Activated naive CD4-positive, alpha-beta T cell treated with anti-CD3 and anti-CD28 coated beads, Interleukin-2, amount 10 ng/mL, durations not matched to agents 7 days and 5 days (primary cell): ENCODE measurements around the gene UBN1.

Source experiments
- CTCF ChIA-PET: fragments of 350-600 bp; sonication (Branson Sonifier 250); formaldehyde crosslinking; loops from one replicate; lab custom pipeline; 2021; ENCODE audit warnings: antibody characterized with exemption; lab: Charles Lee
- DNase-seq: peaks from one replicate; pipeline ENCODE4 v3.0.0-alpha.2; 2020
- H3K27ac Mint-ChIP-seq: one replicate; pipeline ENCODE4 v1.8.0; 2021; ENCODE audit warnings: mild to moderate bottlenecking, moderate library complexity, mixed read lengths
- H3K27me3 Mint-ChIP-seq: one replicate; pipeline ENCODE4 v1.8.0; 2021; ENCODE audit warnings: mild to moderate bottlenecking, mixed read lengths
- H3K36me3 Mint-ChIP-seq: one replicate; pipeline ENCODE4 v1.8.0; 2021; ENCODE audit warnings: mixed read lengths
- H3K4me1 Mint-ChIP-seq: one replicate; pipeline ENCODE4 v1.8.0; 2021; ENCODE audit warnings: mixed read lengths
- H3K4me3 Mint-ChIP-seq: one replicate; pipeline ENCODE4 v1.8.0; 2021; ENCODE audit warnings: mild to moderate bottlenecking, moderate library complexity, mixed read lengths
- H3K9me3 Mint-ChIP-seq: one replicate; pipeline ENCODE4 v1.8.0; 2021; ENCODE audit warnings: mixed read lengths

Gene UBN1

DNA sequence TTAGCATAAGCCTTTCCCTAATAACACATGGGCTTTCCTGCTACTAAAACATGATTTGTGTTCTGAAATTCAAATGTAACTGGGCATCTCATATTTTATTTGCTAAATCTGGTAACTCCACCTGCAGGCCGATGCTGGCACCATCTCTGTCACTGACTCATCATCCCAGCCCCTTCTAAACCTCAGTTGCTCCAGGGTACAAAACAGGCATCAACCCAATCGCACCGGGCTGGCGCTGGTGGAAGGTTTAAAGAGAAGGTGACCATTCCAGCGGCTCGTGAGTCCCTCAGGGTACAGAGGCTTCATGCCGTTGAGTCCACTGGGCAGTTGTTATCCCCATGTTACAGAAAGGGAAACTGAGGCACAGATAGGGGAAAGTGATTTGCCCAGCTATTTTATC, 62.5 kb downstream of the UBN1 start:
- no peaks in the 10 kb centered on the region for H3K4me1 Mint-ChIP-seq
- no peak for DNase-seq
- no peak overlapping the region for H3K4me3 Mint-ChIP-seq
- peaks cover 15% of the 10 kb centered on the region for H3K27me3 Mint-ChIP-seq
- CTCF ChIA-PET: no interaction called here
- no peaks in the 10 kb centered on the region for H3K9me3 Mint-ChIP-seq
- no peaks in the 10 kb centered on the region for H3K36me3 Mint-ChIP-seq
- no peak overlapping the region for H3K27ac Mint-ChIP-seq

- no peak for DNase-seq
Observed at GRCh38 chr16:4910828-4911227, 63.5 kb downstream of the UBN1 start.

DNA sequence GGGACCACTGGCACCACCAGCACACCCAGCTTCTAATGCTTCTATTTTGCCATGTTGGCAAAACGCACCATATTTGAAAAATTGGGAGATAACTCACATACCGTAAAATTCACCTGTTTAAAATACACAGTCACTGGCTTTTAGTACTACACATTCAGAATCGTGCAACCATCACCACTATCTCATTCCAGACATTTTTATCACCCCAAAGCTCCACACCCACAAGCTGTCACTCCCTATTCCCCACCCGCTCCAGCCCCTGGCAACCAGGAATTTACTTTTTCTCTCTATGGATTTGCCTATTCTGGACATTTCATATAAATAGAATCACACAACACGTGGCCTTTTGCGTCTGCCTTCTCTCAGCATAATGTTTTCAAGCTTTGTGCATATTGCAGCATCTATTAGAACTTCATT, 64.7 kb downstream of the UBN1 start:
- H3K36me3 Mint-ChIP-seq: no peaks in the 10 kb centered on the region
- CTCF ChIA-PET: interaction anchor here (1.5 kb wide), 1 partner anchor 195 kb away, joined by 3 read pairs; no protein-coding TSS in a partner anchor
- no peaks in the 10 kb centered on the region for H3K4me1 Mint-ChIP-seq
- H3K27ac Mint-ChIP-seq: no peak overlapping the region
- H3K27me3 Mint-ChIP-seq: peaks cover 4% of the 10 kb centered on the region
- no peaks in the 10 kb centered on the region for H3K9me3 Mint-ChIP-seq
- H3K4me3 Mint-ChIP-seq: no peak overlapping the region
- DNase-seq: no peak

More at GRCh38 chr16:4910828-4911227, 63.5 kb downstream of the UBN1 start:
- H3K9me3 Mint-ChIP-seq: no peaks in the 10 kb centered on the region
- no peaks in the 10 kb centered on the region for H3K4me1 Mint-ChIP-seq
- H3K4me3 Mint-ChIP-seq: no peak overlapping the region
- CTCF ChIA-PET: no interaction called here
- peaks cover 11% of the 10 kb centered on the region for H3K27me3 Mint-ChIP-seq
- H3K36me3 Mint-ChIP-seq: no peaks in the 10 kb centered on the region
- no peak overlapping the region for H3K27ac Mint-ChIP-seq

DNA sequence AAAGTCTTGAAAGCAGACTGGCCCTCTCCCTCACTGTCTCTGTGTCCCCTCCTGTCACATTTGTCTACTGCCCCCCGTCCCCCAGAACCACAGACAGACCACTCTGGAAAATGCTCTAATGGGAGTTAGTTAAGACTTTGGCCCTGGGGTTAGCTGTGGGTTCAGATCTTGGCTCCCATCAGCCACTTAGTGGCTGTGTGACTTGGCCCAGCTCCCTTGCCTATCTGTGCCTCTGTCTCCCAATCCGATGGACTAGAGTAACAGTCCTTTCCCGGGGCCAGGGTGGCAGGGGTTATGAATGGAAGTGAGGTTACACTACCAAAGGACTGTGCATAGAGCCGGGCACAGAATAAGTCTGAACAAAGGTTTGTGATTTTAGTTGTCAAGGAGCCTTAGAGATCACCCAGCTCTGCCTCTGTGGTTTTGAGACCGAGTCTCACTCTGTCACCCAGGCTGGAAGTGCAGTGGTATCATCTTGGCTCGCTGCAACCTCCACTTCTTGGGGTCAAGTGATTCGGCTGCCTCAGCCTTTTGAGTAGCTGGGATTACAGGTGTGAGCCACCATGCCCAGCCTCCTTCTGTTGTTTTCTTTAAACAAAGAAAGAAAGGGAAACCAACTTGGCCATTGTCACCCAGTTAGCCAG, 66.0 kb downstream of the UBN1 start:
- CTCF ChIA-PET: no interaction called here
- DNase-seq: no peak
- Mint-ChIP-seq H3K36me3 (no peaks in the 10 kb centered on the region), H3K27me3 (peaks cover 11% of the 10 kb centered on the region), H3K27ac (no peak overlapping the region), H3K4me3 (no peak overlapping the region), H3K4me1 (no peaks in the 10 kb centered on the region), H3K9me3 (no peaks in the 10 kb centered on the region)

DNA sequence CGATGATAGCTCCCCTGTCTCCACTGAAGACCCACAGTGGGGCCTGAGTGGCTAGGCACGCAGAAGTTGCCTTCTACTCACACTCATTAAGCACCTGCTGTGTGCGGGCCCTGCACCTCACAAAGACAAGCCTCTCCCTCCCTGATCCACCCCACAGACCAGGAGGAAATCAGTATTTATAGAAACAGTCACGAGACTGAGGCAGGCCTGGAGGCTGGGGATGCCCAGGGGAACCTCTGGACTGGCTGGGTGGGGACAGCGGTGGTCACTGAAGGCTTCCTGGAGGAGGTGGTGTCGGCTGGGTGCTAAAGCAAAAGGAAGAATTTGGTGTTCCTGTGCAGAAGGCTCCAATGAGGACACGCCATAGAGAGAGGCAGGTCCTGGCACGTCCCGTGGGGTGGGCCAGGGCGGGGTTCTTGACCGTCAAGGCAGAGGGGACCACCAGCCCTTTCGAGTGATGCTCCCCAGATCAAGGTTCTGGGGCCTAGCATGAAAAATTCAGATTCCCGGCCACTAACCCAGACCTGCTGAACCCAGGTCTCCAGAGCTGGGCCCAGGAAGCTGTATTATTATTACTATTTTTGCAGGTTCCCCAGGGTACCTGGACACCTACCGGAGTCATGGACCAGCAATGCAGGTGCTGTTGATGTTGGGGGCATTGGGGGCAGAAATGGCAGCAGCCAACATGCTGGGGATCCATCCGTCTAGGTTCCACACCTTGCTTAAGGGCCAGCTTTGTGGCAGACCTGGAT, 66.7 kb downstream of the UBN1 start:
- H3K4me1 Mint-ChIP-seq: no peaks in the 10 kb centered on the region
- CTCF ChIA-PET: no interaction called here
- no peak overlapping the region for H3K27ac Mint-ChIP-seq
- no peaks in the 10 kb centered on the region for H3K36me3 Mint-ChIP-seq
- DNase-seq: no peak
- H3K27me3 Mint-ChIP-seq: peaks cover 12% of the 10 kb centered on the region
- no peak overlapping the region for H3K4me3 Mint-ChIP-seq
- H3K9me3 Mint-ChIP-seq: no peaks in the 10 kb centered on the region

DNA sequence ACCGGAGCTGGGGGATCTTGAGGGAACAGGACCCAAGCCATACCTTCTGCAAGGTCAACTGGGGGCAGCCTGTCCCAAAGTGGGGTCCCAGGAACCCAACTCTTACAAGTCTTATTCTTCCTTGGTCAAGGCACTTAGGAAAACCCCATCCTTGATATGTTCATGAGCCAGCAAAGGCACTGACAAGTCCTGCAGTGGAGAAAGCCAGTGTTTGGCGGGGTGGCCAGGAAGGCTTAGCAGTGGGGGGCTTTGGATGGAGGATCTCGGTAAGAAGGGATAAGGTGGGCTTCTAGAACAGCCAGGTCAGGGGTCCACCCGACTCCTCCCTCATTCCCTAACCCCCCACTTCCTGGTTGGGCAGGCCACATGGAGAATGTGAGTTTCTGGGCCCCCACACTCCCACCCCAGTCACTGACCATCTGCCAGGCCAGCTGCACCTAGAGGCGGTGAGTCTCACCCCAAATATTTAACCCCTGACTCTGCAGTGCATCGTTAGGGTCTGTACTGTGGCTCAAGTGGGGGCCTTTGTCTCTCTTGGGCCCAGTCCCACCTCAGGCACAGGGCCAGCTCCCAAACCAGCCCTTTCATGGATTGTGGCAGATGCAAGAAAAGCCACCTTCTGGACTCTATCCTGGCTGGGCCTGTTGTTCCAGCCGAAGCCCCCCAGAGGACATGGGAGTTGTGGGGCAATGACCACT, 67.4 kb downstream of the UBN1 start:
- CTCF ChIA-PET: no interaction called here
- Mint-ChIP-seq H3K4me3 (no peak overlapping the region), H3K4me1 (no peaks in the 10 kb centered on the region), H3K27ac (no peak overlapping the region), H3K36me3 (no peaks in the 10 kb centered on the region), H3K9me3 (no peaks in the 10 kb centered on the region), H3K27me3 (peaks cover 14% of the 10 kb centered on the region)
- DNase-seq: no peak

DNA sequence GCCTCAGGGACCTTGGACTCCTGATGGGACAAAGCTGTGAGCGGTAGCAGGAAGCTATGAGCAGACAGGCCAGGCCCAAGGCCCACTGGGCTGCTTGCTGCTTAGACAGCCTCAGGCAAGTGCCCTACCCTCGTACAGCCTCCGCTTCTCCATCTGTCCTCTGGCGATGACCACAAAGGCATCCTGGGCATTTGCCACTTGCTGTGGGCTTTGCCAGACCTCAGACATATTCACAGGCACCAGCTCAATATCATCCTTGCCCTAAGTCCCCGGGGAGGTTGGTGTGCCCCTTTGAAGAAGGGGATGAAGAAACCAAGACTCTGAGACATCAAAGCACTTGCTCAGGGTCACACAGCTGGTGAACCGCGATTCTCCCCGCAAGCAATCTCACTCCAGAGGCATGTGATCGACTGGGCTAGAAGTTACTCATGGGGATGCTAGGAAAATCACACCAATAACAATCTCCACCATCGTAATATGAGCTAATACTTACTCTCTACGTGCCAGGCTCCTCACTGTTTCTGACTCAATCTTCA, 68.0 kb downstream of the UBN1 start:
- Mint-ChIP-seq H3K27ac (no peak overlapping the region), H3K36me3 (no peaks in the 10 kb centered on the region), H3K4me3 (no peak overlapping the region), H3K27me3 (peaks cover 14% of the 10 kb centered on the region), H3K4me1 (no peaks in the 10 kb centered on the region), H3K9me3 (no peaks in the 10 kb centered on the region)
- CTCF ChIA-PET: no interaction called here
- no peak for DNase-seq

- Mint-ChIP-seq H3K9me3 (no peaks in the 10 kb centered on the region), H3K27ac (no peak overlapping the region), H3K4me1 (no peaks in the 10 kb centered on the region), H3K27me3 (peaks cover 14% of the 10 kb centered on the region), H3K36me3 (no peaks in the 10 kb centered on the region), H3K4me3 (no peak overlapping the region)
- DNase-seq: no peak
- CTCF ChIA-PET: no interaction called here
Observed at GRCh38 chr16:4917117-4917516, 69.8 kb downstream of the UBN1 start.

- CTCF ChIA-PET: no interaction called here
- H3K4me1 Mint-ChIP-seq: no peaks in the 10 kb centered on the region
- DNase-seq: no peak
- H3K27me3 Mint-ChIP-seq: peaks cover 27% of the 10 kb centered on the region
- H3K9me3 Mint-ChIP-seq: no peaks in the 10 kb centered on the region
- H3K36me3 Mint-ChIP-seq: no peaks in the 10 kb centered on the region
- no peak overlapping the region for H3K27ac Mint-ChIP-seq
- H3K4me3 Mint-ChIP-seq: no peak overlapping the region
Observed at GRCh38 chr16:4918781-4919251, 71.5 kb downstream of the UBN1 start.

GRCh38 chr16:4920826-4921225, 73.5 kb downstream of the UBN1 start:
- CTCF ChIA-PET: no interaction called here
- Mint-ChIP-seq H3K27me3 (peaks cover 27% of the 10 kb centered on the region), H3K4me3 (no peak overlapping the region), H3K9me3 (no peaks in the 10 kb centered on the region), H3K4me1 (no peaks in the 10 kb centered on the region), H3K36me3 (no peaks in the 10 kb centered on the region), H3K27ac (no peak overlapping the region)
- no peak for DNase-seq

DNA sequence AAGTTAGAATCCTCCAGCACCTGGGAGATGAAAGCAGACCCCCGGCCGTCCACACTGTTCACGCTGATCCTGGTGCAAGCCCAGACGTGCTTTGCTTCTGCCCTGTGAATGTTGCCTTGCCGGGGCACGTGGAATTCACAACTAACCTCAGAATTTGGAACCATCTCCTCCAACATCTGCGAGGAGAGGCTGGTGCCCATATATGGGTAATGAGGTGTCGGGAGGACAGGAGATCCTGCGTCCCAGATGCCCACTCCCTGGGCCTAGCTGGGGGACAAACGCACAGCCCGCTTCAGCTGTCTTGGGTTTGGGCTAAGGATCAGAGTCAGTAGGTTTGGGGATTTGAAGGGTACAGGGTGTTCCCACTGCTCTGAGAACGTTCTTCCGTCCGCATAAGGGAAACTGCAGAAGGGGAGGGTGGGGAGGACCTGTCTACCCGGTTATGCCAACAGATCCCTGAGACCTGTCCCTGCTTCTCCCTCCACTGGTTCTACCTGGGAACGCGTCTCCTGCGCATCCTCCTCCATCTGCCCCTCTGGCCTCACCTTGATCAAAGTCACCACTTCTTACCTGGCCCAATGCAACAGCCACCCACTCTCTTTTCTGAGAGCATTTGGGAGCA, 75.6 kb downstream of the UBN1 start:
- CTCF ChIA-PET: no interaction called here
- DNase-seq: no peak
- H3K4me1 Mint-ChIP-seq: no peaks in the 10 kb centered on the region
- no peak overlapping the region for H3K27ac Mint-ChIP-seq
- H3K4me3 Mint-ChIP-seq: no peak overlapping the region
- H3K36me3 Mint-ChIP-seq: no peaks in the 10 kb centered on the region
- H3K27me3 Mint-ChIP-seq: peaks cover 24% of the 10 kb centered on the region
- peaks cover 12% of the 10 kb centered on the region for H3K9me3 Mint-ChIP-seq

GRCh38 chr16:4923853-4924252, 76.6 kb downstream of the UBN1 start:
- CTCF ChIA-PET: no interaction called here
- no peak overlapping the region for H3K27ac Mint-ChIP-seq
- H3K27me3 Mint-ChIP-seq: peaks cover 16% of the 10 kb centered on the region
- peaks cover 12% of the 10 kb centered on the region for H3K9me3 Mint-ChIP-seq
- H3K36me3 Mint-ChIP-seq: no peaks in the 10 kb centered on the region
- no peak for DNase-seq
- no peak overlapping the region for H3K4me3 Mint-ChIP-seq
- no peaks in the 10 kb centered on the region for H3K4me1 Mint-ChIP-seq

DNA sequence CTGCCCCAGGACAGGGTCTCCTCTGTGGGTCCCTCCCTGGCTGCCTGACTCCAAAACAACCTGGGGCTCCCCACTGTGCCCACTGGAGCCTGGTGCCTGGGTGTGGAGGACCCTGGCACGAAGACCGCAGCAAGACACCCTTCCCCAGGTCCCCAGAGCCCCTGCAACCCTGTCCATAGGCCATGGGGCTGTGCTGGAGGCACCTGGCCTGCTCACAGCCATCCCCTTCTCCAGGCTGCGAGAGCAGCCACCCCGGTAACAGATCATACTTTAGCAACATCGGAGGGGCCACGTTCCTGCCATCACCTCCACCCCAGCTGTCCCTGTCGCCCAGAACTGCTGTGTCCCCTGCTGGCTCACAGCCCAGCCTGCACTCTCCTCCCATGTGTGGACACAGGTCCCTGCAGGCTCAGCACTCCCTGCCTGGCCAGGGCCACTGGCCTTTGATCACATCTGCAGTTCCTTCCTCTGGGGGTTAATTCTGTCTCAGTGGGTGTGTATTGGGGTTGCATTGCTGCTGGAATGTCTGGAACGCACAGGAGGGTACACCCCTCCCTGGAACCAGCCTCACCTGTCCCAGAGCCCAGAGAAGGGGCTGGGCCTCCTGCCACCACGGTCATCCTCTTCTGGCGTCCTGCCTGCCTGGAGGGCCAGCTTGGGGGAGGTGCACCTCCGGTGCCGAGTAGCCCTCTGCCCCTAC, 77.5 kb downstream of the UBN1 start:
- H3K4me3 Mint-ChIP-seq: no peak overlapping the region
- no peaks in the 10 kb centered on the region for H3K4me1 Mint-ChIP-seq
- no peaks in the 10 kb centered on the region for H3K36me3 Mint-ChIP-seq
- DNase-seq: no peak
- no peak overlapping the region for H3K27ac Mint-ChIP-seq
- CTCF ChIA-PET: no interaction called here
- H3K27me3 Mint-ChIP-seq: peaks cover 19% of the 10 kb centered on the region
- peaks cover 12% of the 10 kb centered on the region for H3K9me3 Mint-ChIP-seq

GRCh38 chr16:4925293-4925607, 78.0 kb downstream of the UBN1 start:
- H3K9me3 Mint-ChIP-seq: peaks cover 12% of the 10 kb centered on the region
- peaks cover 24% of the 10 kb centered on the region for H3K27me3 Mint-ChIP-seq
- H3K4me1 Mint-ChIP-seq: no peaks in the 10 kb centered on the region
- H3K36me3 Mint-ChIP-seq: no peaks in the 10 kb centered on the region
- no peak overlapping the region for H3K27ac Mint-ChIP-seq
- CTCF ChIA-PET: no interaction called here
- H3K4me3 Mint-ChIP-seq: no peak overlapping the region
- DNase-seq: no peak
